SK-N-SH (cell line): Measurements from ENCODE around the gene TNS4. TPM values are rescaled to one million over a fixed set of nuclear protein-coding genes. Genes with fewer than 3 reads are reported as not detected.

Experiments used
- CTCF ChIA-PET: fragments of 300-600, 350-600 bp; formaldehyde crosslinking; extraction: SDS; loops from one replicate; lab custom pipeline; 2021; lab: Yijun Ruan, JAX
- POLR2A ChIA-PET: fragments of 350-600 bp; sonication (Branson Sonifier 250); formaldehyde crosslinking; extraction: SDS; loops from one replicate; lab custom pipeline; 2020; ENCODE audit warnings: antibody characterized with exemption, inconsistent platforms; lab: Yijun Ruan, JAX
- DNase-seq: peaks from one replicate; pipeline ENCODE4 v3.0.0; 2012
- H2AFZ ChIP-seq: fragments of 200-600 bp; sonication (generic); 2 replicates; pipeline ENCODE4 v1.8.1; 2016; ENCODE audit warnings: antibody characterized with exemption, mild to moderate bottlenecking, low read depth
- H3F3A ChIP-seq: fragments of 200-600 bp; sonication (generic); replicated peaks from 2 replicates; pipeline ENCODE3; 2016; ENCODE audit warnings: antibody characterized with exemption, mild to moderate bottlenecking; ENCODE audit not compliant: insufficient read depth
- H3K27ac ChIP-seq, 2 experiments: fragments of 200-500 bp in 1 of 2; fragments of 200-600 bp in 1 of 2; sonication (Bioruptor generic) in 1 of 2; sonication (generic), shearing (Covaris generic) in 1 of 2; 2 replicates each; pipeline versions ENCODE4 v1.5.1 to v1.6.1; 2014 to 2016; ENCODE audit warnings: low read depth in 2 of 2, inconsistent platforms in 1 of 2, low read length in 1 of 2, mild to moderate bottlenecking in 1 of 2, mixed read lengths in 1 of 2
- H3K27me3 ChIP-seq: fragments of 200-600 bp; sonication (generic), shearing (Covaris generic); 2 replicates; pipeline ENCODE4 v1.6.1; 2016; ENCODE audit warnings: mixed run types; ENCODE audit not compliant: insufficient read depth
- H3K36me3 ChIP-seq, 2 experiments: fragments of 200-500 bp in 1 of 2; fragments of 200-600 bp in 1 of 2; sonication (Bioruptor generic) in 1 of 2; sonication (generic) in 1 of 2; replicated peaks in 1 of 2; 2 replicates each; pipeline versions ENCODE3 to v1.5.1; 2014 to 2016; ENCODE audit warnings: low read length in 1 of 2, mild to moderate bottlenecking in 1 of 2; ENCODE audit not compliant: insufficient read depth in 2 of 2, control insufficient read depth in 1 of 2
- H3K4me1 ChIP-seq, 2 experiments: fragments of 200-500 bp in 1 of 2; fragments of 200-600 bp in 1 of 2; sonication (Bioruptor generic) in 1 of 2; sonication (generic), shearing (Covaris generic) in 1 of 2; 2 replicates each; pipeline versions ENCODE4 v1.5.1 to v1.6.1; 2014 to 2016; ENCODE audit warnings: low read depth in 1 of 2, low read length in 1 of 2, mixed run types in 1 of 2; ENCODE audit not compliant: insufficient read depth in 2 of 2, control insufficient read depth in 1 of 2
- H3K4me2 ChIP-seq: fragments of 200-600 bp; sonication (generic), shearing (Covaris generic); 2 replicates; pipeline ENCODE4 v1.6.1; 2017; ENCODE audit warnings: mixed run types
- H3K4me3 ChIP-seq, 2 experiments: fragments of 200-500 bp in 1 of 2; fragments of 200-600 bp in 1 of 2; sonication (Bioruptor generic) in 1 of 2; sonication (generic), shearing (Covaris generic) in 1 of 2; 2 replicates each; pipeline versions ENCODE4 v1.5.1 to v1.8.1; 2014 to 2016; ENCODE audit warnings: low read depth in 2 of 2, inconsistent platforms in 1 of 2, low read length in 1 of 2, mild to moderate bottlenecking in 1 of 2, mixed read lengths in 1 of 2, moderate library complexity in 1 of 2
- H3K79me2 ChIP-seq: fragments of 200-600 bp; sonication (generic); 2 replicates; pipeline ENCODE4 v1.8.1; 2017; ENCODE audit warnings: mild to moderate bottlenecking; ENCODE audit not compliant: insufficient read depth
- H3K9ac ChIP-seq: fragments of 200-600 bp; sonication (generic); 2 replicates; pipeline ENCODE4 v1.6.1; 2017; ENCODE audit warnings: mixed run types
- H3K9me2 ChIP-seq: fragments of 200-600 bp; sonication (generic); 2 replicates; pipeline ENCODE4 v1.6.1; 2017; ENCODE audit warnings: mixed run types
- H3K9me3 ChIP-seq: fragments of 200-600 bp; sonication (generic); 2 replicates; pipeline ENCODE4 v1.6.1; 2017; ENCODE audit warnings: mixed run types, mild to moderate bottlenecking, moderate library complexity
- H4K20me1 ChIP-seq: fragments of 200-600 bp; sonication (generic); 2 replicates; pipeline ENCODE4 v1.6.1; 2017; ENCODE audit warnings: mild to moderate bottlenecking, mixed run types; ENCODE audit not compliant: insufficient read depth
- ELF1 ChIP-seq: IDR thresholded peaks from 2 replicates; pipeline ENCODE4 v1.4.0; 2012
- EZH2phosphoT487 ChIP-seq: fragments of 200-600 bp; sonication (generic); IDR thresholded peaks from 2 replicates; pipeline ENCODE4 v1.6.1; 2017; ENCODE audit warnings: low read depth, mixed run types, mild to moderate bottlenecking, antibody characterized with exemption, moderate library complexity, borderline replicate concordance
- FOSL2 ChIP-seq: IDR thresholded peaks from 2 replicates; pipeline ENCODE4 v1.4.0; 2012; ENCODE audit warnings: low read depth, mild to moderate bottlenecking, moderate library complexity, borderline replicate concordance
- FOXJ3 ChIP-seq: sonication (generic); formaldehyde crosslinking; IDR thresholded peaks from 2 replicates; pipeline ENCODE4 v1.5.1; 2020; ENCODE audit warnings: mild to moderate bottlenecking, missing genetic modification reagents
- JUND ChIP-seq: IDR thresholded peaks from 2 replicates; pipeline ENCODE4 v1.4.0; 2012
- NFIC ChIP-seq: IDR thresholded peaks from 2 replicates; pipeline ENCODE4 v1.4.0; 2012; ENCODE audit warnings: borderline replicate concordance
- NRF1 ChIP-seq: IDR thresholded peaks from 2 replicates; pipeline ENCODE4 v1.6.1; 2012; ENCODE audit warnings: low read depth, mild to moderate bottlenecking, low read length
- RAD21 ChIP-seq: IDR thresholded peaks from 2 replicates; pipeline ENCODE4 v1.6.1; 2012; ENCODE audit warnings: mild to moderate bottlenecking, low read length
- RCOR1 ChIP-seq: fragments of 150-350 bp; IDR thresholded peaks from 2 replicates; pipeline ENCODE4 v1.6.1; 2017; ENCODE audit warnings: antibody characterized with exemption, low read length
- RXRA ChIP-seq: IDR thresholded peaks from 2 replicates; pipeline ENCODE4 v1.4.0; 2012; ENCODE audit warnings: low read depth, mild to moderate bottlenecking, borderline replicate concordance
- SIN3A ChIP-seq: IDR thresholded peaks from 2 replicates; pipeline ENCODE4 v1.6.1; 2012; ENCODE audit warnings: low read depth, mild to moderate bottlenecking, low read length, moderate library complexity, borderline replicate concordance
- SMC3 ChIP-seq: IDR thresholded peaks from 2 replicates; pipeline ENCODE4 v1.6.1; 2012; ENCODE audit warnings: low read depth, low read length, improper control_type of control experiment
- TAF1 ChIP-seq: IDR thresholded peaks from 2 replicates; pipeline ENCODE4 v1.6.1; 2012; ENCODE audit warnings: low read depth, mild to moderate bottlenecking, low read length, moderate library complexity, borderline replicate concordance
- TCF12 ChIP-seq: IDR thresholded peaks from 2 replicates; pipeline ENCODE4 v1.4.0; 2012
- TEAD4 ChIP-seq: IDR thresholded peaks from 2 replicates; pipeline ENCODE4 v1.4.0; 2012; ENCODE audit warnings: mild to moderate bottlenecking, borderline replicate concordance; ENCODE audit not compliant: insufficient read depth
- YY1 ChIP-seq: IDR thresholded peaks from 2 replicates; pipeline ENCODE4 v1.4.0; 2012; ENCODE audit warnings: low read depth, mild to moderate bottlenecking
- WGBS: methylation state at CpG from one replicate; pipeline ENCODE4 v1.1.6; 2017; ENCODE audit warnings: low lambda C conversion rate; 5-methylcytosine and 5-hydroxymethylcytosine counted together
- polyA plus RNA-seq, 3 experiments: library from polyadenylated mRNA; depleted of rRNA; stranded (reverse); fragments of >200 nt; gene quantifications; 2 replicates each; pipeline ENCODE4 v1.2.3, GENCODE V29; 2012
- TF ChIP-seq, protein P1 (sequence below): IDR thresholded peaks from 2 replicates; pipeline ENCODE4 v1.4.0; 2012; ENCODE audit warnings: low read depth, borderline replicate concordance
- TF ChIP-seq, protein P2 (sequence below): IDR thresholded peaks from 2 replicates; pipeline ENCODE4 v1.6.1; 2012; ENCODE audit warnings: mild to moderate bottlenecking, low read depth, low read length, moderate library complexity
- TF ChIP-seq, protein P3 (sequence below): IDR thresholded peaks from 2 replicates; pipeline ENCODE4; 2012
- TF ChIP-seq, protein P4 (sequence below): fragments of 200-600 bp; sonication (generic); IDR thresholded peaks from 2 replicates; pipeline ENCODE4 v1.6.1; 2017; ENCODE audit warnings: antibody characterized with exemption, mild to moderate bottlenecking, moderate library complexity

The TNS4 gene
- polyA plus RNA-seq, 1 of the 3 experiments (the other 2 are of a cell fraction): not detected

DNA sequence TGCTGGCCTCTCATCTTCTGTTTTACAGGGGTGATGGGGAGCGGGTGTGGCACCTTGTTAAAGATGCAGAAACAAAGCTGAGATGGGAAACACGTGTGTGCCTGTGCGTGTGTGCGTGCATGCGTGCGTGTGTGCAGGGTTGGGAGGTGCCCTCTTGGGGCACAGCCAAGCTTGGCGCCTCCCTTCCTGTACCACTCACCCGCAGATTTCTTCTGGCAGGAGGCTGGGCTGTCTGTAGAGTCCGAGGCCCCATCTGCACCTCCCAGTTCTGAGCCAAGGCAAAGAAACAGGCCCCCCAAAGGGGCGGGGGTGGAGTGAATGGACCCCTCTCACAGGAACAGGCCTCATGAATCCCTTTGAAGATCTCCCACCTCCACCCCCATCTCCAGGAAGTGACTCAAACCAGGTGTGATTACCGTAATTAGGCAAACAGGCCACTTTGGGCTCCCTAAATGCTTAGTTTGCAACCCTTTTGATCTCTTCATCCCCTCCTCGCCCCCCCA, 20.9 kb downstream of the TNS4 start:
- H3F3A ChIP-seq: peaks cover 3% of the 10 kb centered on the region
- no peaks in the 10 kb centered on the region for H3K9me3 ChIP-seq
- peaks cover 4 to 16% of the 10 kb centered on the region in 2 experiments; a peak in 2 of 4 replicates for H3K4me1 ChIP-seq
- H3K27ac ChIP-seq: no peak overlapping the region
- no peak overlapping the region for H3K4me2 ChIP-seq
- no peaks in the 10 kb centered on the region for H4K20me1 ChIP-seq
- WGBS: 78% methylated on average over 8 of the region's 12 CpGs
- no peaks in the 10 kb centered on the region for H3K36me3 ChIP-seq
- TF ChIP-seq, protein P1, sequence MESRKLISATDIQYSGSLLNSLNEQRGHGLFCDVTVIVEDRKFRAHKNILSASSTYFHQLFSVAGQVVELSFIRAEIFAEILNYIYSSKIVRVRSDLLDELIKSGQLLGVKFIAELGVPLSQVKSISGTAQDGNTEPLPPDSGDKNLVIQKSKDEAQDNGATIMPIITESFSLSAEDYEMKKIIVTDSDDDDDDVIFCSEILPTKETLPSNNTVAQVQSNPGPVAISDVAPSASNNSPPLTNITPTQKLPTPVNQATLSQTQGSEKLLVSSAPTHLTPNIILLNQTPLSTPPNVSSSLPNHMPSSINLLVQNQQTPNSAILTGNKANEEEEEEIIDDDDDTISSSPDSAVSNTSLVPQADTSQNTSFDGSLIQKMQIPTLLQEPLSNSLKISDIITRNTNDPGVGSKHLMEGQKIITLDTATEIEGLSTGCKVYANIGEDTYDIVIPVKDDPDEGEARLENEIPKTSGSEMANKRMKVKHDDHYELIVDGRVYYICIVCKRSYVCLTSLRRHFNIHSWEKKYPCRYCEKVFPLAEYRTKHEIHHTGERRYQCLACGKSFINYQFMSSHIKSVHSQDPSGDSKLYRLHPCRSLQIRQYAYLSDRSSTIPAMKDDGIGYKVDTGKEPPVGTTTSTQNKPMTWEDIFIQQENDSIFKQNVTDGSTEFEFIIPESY: no peak
- TF ChIP-seq SMC3 (no peak), TEAD4 (no peak), JUND (no peak), FOXJ3 (CRISPR knock-in tag) (no peak), YY1 (no peak), ELF1 (no peak), SIN3A (no peak), RCOR1 (no peak), EZH2phosphoT487 (no peak), NFIC (no peak), RXRA (no peak), TCF12 (no peak), RAD21 (no peak), TAF1 (no peak), FOSL2 (no peak), NRF1 (no peak)
- TF ChIP-seq, protein P2, sequence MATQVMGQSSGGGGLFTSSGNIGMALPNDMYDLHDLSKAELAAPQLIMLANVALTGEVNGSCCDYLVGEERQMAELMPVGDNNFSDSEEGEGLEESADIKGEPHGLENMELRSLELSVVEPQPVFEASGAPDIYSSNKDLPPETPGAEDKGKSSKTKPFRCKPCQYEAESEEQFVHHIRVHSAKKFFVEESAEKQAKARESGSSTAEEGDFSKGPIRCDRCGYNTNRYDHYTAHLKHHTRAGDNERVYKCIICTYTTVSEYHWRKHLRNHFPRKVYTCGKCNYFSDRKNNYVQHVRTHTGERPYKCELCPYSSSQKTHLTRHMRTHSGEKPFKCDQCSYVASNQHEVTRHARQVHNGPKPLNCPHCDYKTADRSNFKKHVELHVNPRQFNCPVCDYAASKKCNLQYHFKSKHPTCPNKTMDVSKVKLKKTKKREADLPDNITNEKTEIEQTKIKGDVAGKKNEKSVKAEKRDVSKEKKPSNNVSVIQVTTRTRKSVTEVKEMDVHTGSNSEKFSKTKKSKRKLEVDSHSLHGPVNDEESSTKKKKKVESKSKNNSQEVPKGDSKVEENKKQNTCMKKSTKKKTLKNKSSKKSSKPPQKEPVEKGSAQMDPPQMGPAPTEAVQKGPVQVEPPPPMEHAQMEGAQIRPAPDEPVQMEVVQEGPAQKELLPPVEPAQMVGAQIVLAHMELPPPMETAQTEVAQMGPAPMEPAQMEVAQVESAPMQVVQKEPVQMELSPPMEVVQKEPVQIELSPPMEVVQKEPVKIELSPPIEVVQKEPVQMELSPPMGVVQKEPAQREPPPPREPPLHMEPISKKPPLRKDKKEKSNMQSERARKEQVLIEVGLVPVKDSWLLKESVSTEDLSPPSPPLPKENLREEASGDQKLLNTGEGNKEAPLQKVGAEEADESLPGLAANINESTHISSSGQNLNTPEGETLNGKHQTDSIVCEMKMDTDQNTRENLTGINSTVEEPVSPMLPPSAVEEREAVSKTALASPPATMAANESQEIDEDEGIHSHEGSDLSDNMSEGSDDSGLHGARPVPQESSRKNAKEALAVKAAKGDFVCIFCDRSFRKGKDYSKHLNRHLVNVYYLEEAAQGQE: no peak
- TF ChIP-seq, protein P3, sequence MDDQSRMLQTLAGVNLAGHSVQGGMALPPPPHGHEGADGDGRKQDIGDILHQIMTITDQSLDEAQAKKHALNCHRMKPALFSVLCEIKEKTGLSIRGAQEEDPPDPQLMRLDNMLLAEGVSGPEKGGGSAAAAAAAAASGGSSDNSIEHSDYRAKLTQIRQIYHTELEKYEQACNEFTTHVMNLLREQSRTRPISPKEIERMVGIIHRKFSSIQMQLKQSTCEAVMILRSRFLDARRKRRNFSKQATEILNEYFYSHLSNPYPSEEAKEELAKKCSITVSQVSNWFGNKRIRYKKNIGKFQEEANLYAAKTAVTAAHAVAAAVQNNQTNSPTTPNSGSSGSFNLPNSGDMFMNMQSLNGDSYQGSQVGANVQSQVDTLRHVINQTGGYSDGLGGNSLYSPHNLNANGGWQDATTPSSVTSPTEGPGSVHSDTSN: no peak
- TF ChIP-seq, protein P4, sequence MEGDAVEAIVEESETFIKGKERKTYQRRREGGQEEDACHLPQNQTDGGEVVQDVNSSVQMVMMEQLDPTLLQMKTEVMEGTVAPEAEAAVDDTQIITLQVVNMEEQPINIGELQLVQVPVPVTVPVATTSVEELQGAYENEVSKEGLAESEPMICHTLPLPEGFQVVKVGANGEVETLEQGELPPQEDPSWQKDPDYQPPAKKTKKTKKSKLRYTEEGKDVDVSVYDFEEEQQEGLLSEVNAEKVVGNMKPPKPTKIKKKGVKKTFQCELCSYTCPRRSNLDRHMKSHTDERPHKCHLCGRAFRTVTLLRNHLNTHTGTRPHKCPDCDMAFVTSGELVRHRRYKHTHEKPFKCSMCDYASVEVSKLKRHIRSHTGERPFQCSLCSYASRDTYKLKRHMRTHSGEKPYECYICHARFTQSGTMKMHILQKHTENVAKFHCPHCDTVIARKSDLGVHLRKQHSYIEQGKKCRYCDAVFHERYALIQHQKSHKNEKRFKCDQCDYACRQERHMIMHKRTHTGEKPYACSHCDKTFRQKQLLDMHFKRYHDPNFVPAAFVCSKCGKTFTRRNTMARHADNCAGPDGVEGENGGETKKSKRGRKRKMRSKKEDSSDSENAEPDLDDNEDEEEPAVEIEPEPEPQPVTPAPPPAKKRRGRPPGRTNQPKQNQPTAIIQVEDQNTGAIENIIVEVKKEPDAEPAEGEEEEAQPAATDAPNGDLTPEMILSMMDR: no peak
- no peaks in the 10 kb centered on the region for H3K9me2 ChIP-seq
- no peak overlapping the region for H3K4me3 ChIP-seq
- H3K9ac ChIP-seq: no peak overlapping the region
- CTCF ChIA-PET: interaction anchor here (0.9 to 3.1 kb wide), 8 partner anchors 10 to 79 kb away, joined by 3 to 13 read pairs (median 4); partner anchors contain the start of gene IGFBP4
- no peaks in the 10 kb centered on the region for H3K79me2 ChIP-seq
- DNase-seq: no peak
- H3K27me3 ChIP-seq: no peaks in the 10 kb centered on the region
- POLR2A ChIA-PET: interaction anchor here (0.5 kb wide), 1 partner anchor 264 kb away, joined by 4 read pairs; no protein-coding TSS in a partner anchor
- no peak overlapping the region for H2AFZ ChIP-seq
